Tibial nerve (tissue), 4 donors: Measurements from ENCODE around the gene RNASE1. TPM values are rescaled to one million over a fixed set of nuclear protein-coding genes. Genes with fewer than 3 reads are reported as not detected.
"Not testable (repeated sequence)": the region's sequence is repeated elsewhere in the genome, so short reads cannot be mapped to it uniquely, and the experiment has no call there.

Experiments
- DNase-seq, 2 donors: peaks; one replicate each; pipeline ENCODE4 v3.0.0-alpha.2; 2019; ENCODE audit warnings: low spot score in 2 of 2
- H3K27ac ChIP-seq, 4 donors: fragments of 200-600 bp; sonication (generic) in 3 of 4; one replicate each; pipeline ENCODE4 v1.5.1; 2017 to 2019; ENCODE audit warnings: mild to moderate bottlenecking in 1 of 4
- H3K27me3 ChIP-seq, 2 donors: fragments of 200-600 bp; sonication (generic) in 1 of 2; one replicate each; pipeline versions ENCODE4 v1.5.1 to v1.6.0; 2017 to 2019
- H3K36me3 ChIP-seq, 3 donors: fragments of 200-600 bp; sonication (generic); one replicate each; pipeline ENCODE4 v1.5.1; 2018 to 2019
- H3K4me1 ChIP-seq, 4 donors: fragments of 200-600 bp; sonication (generic) in 3 of 4; one replicate each; pipeline ENCODE4 v1.5.1; 2017 to 2019
- H3K4me3 ChIP-seq, 4 donors: fragments of 200-600 bp; sonication (generic) in 3 of 4; one replicate each; pipeline ENCODE4 v1.5.1; 2017 to 2019; ENCODE audit warnings: mild to moderate bottlenecking in 1 of 4, moderate library complexity in 1 of 4
- H3K9me3 ChIP-seq, 4 donors: fragments of 200-600 bp; sonication (generic) in 3 of 4; one replicate each; pipeline ENCODE4 v1.5.1; 2017 to 2019
- CTCF ChIP-seq, 5 experiments: fragments of 200-600 bp in 3 of 5; fragments of 450-650 bp in 2 of 5; sonication (generic) in 3 of 5; IDR thresholded peaks; one replicate each; pipeline ENCODE4 v1.5.1; 2016 to 2019; ENCODE audit warnings: antibody characterized with exemption in 5 of 5, mild to moderate bottlenecking in 3 of 5, moderate library complexity in 2 of 5
- EP300 ChIP-seq, 2 donors: sonication (generic); formaldehyde crosslinking; IDR thresholded peaks; one replicate each; pipeline ENCODE4 v1.6.1; 2017; ENCODE audit warnings: antibody characterized with exemption in 2 of 2, mild to moderate bottlenecking in 1 of 2
- POLR2A ChIP-seq, 2 donors: fragments of 450-650 bp; IDR thresholded peaks; one replicate each; pipeline ENCODE4 v1.6.1; 2017; ENCODE audit warnings: antibody characterized with exemption in 2 of 2, mild to moderate bottlenecking in 2 of 2, moderate library complexity in 2 of 2
- WGBS, 2 donors: methylation state at CpG; one replicate each; pipeline ENCODE4 v1.1.5; 2018; 5-methylcytosine and 5-hydroxymethylcytosine counted together
- total RNA-seq, 4 donors: library from RNA; depleted of rRNA; stranded (reverse); fragments of >200 nt; gene quantifications; one replicate each; pipeline ENCODE4 v1.1.0, GENCODE V29; 2016

Gene RNASE1
- total RNA-seq, 4 donors from 2014 or later, result 245 to 430 (median 379) TPM

GRCh38 chr14:20827326-20827725 is 24.7 kb upstream of the RNASE1 start:
- Histone ChIP-seq H3K4me3 (no peak overlapping the region), H3K27ac (no peak overlapping the region), H3K9me3 (peaks cover 0 to 11% (median 0%) of the 10 kb centered on the region in 4 donors), H3K36me3 (no peaks in the 10 kb centered on the region), H3K4me1 (peaks cover 0 to 10% (median 0%) of the 10 kb centered on the region in 4 donors), H3K27me3 (no peaks in the 10 kb centered on the region)
- no peak for DNase-seq
- no peak for TF ChIP-seq EP300 (IDR thresholded peaks at IDR 0.05)
- no peak for TF ChIP-seq CTCF (IDR thresholded peaks at IDR 0.05)
- no peak for TF ChIP-seq POLR2A (IDR thresholded peaks at IDR 0.05)
- 47 to 52% methylated on average over 3 of the region's 3 CpGs for WGBS, 2 donors

GRCh38 chr14:20826666-20827065 is 24.0 kb upstream of the RNASE1 start:
- not testable (repeated sequence) for H3K36me3 ChIP-seq, H3K27ac ChIP-seq, DNase-seq, H3K4me3 ChIP-seq, H3K27me3 ChIP-seq
- peaks cover 0 to 10% (median 0%) of the 10 kb centered on the region in 4 donors for H3K4me1 ChIP-seq
- WGBS, 2 donors, result 36 to 53% methylated on average over 1 of the region's 1 CpG
- H3K9me3 ChIP-seq, result peaks cover 0 to 11% (median 0%) of the 10 kb centered on the region in 4 donors

- 54 to 63% methylated on average over 8 of the region's 8 CpGs for WGBS, 2 donors
- DNase-seq, result no peak
- no peak overlapping the region for H3K27ac ChIP-seq
- H3K4me1 ChIP-seq, result peaks cover 0 to 10% (median 0%) of the 10 kb centered on the region in 4 donors
- no peak for TF ChIP-seq POLR2A (IDR thresholded peaks at IDR 0.05)
- no peak for TF ChIP-seq CTCF (IDR thresholded peaks at IDR 0.05)
- no peak for TF ChIP-seq EP300 (IDR thresholded peaks at IDR 0.05)
- no peaks in the 10 kb centered on the region for H3K36me3 ChIP-seq
- H3K27me3 ChIP-seq, result no peaks in the 10 kb centered on the region
- peaks cover 0 to 9% (median 0%) of the 10 kb centered on the region in 4 donors for H3K9me3 ChIP-seq
- no peak overlapping the region for H3K4me3 ChIP-seq
These were observed 21.2 kb upstream of the RNASE1 start for GRCh38 chr14:20823859-20824258.

GRCh38 chr14:20821521-20822108 is 19.0 kb upstream of the RNASE1 start:
- Histone ChIP-seq H3K4me1 (peaks cover 0 to 10% (median 0%) of the 10 kb centered on the region in 4 donors), H3K27ac (peak overlapping the region in 1 of 4 donors; percentile 27)
- not testable (repeated sequence) for H3K9me3 ChIP-seq, H3K27me3 ChIP-seq, H3K36me3 ChIP-seq, H3K4me3 ChIP-seq
- 34 to 47% methylated on average over 3 of the region's 3 CpGs for WGBS, 2 donors
- DNase-seq, result peak in 1 of 2 donors; percentile 30
- TF ChIP-seq EP300 (IDR thresholded peaks at IDR 0.05), result peak in 1 of 2 donors; percentile 53

GRCh38 chr14:20820063-20820904 is 17.6 kb upstream of the RNASE1 start:
- Histone ChIP-seq H3K36me3 (no peaks in the 10 kb centered on the region), H3K27me3 (no peaks in the 10 kb centered on the region), H3K9me3 (no peaks in the 10 kb centered on the region), H3K4me3 (no peak overlapping the region), H3K4me1 (peaks cover 0 to 10% (median 0%) of the 10 kb centered on the region in 4 donors), H3K27ac (no peak overlapping the region)
- DNase-seq, result no peak
- TF ChIP-seq POLR2A (IDR thresholded peaks at IDR 0.05), result no peak
- no peak for TF ChIP-seq CTCF (IDR thresholded peaks at IDR 0.05)
- TF ChIP-seq EP300 (IDR thresholded peaks at IDR 0.05), result no peak
- 78 to 90% methylated on average over 14 of the region's 14 CpGs for WGBS, 2 donors

- H3K4me3 ChIP-seq, result no peak overlapping the region
- H3K4me1 ChIP-seq, result peaks cover 0 to 6% (median 0%) of the 10 kb centered on the region in 4 donors
- H3K27ac ChIP-seq, result no peak overlapping the region
- TF ChIP-seq EP300 (IDR thresholded peaks at IDR 0.05) (no peak), CTCF (IDR thresholded peaks at IDR 0.05) (peak in 1 of 5 experiments; percentile 16), POLR2A (IDR thresholded peaks at IDR 0.05) (no peak)
- no peaks in the 10 kb centered on the region for H3K36me3 ChIP-seq
- no peak for DNase-seq
- no peaks in the 10 kb centered on the region for H3K27me3 ChIP-seq
- 51 to 83% methylated on average over 7 of the region's 7 CpGs for WGBS, 2 donors
- no peaks in the 10 kb centered on the region for H3K9me3 ChIP-seq
These were observed 16.2 kb upstream of the RNASE1 start for GRCh38 chr14:20818861-20819260.

- not testable (repeated sequence) for H3K27me3 ChIP-seq, H3K27ac ChIP-seq, H3K4me3 ChIP-seq, DNase-seq, H3K9me3 ChIP-seq, H3K36me3 ChIP-seq, H3K4me1 ChIP-seq
- 74 to 76% methylated on average over 3 of the region's 3 CpGs for WGBS, 2 donors
These were observed 13.3 kb upstream of the RNASE1 start for GRCh38 chr14:20815946-20816345.
